ENCODE results near the gene REPIN1.

REPIN1 gene

DNA sequence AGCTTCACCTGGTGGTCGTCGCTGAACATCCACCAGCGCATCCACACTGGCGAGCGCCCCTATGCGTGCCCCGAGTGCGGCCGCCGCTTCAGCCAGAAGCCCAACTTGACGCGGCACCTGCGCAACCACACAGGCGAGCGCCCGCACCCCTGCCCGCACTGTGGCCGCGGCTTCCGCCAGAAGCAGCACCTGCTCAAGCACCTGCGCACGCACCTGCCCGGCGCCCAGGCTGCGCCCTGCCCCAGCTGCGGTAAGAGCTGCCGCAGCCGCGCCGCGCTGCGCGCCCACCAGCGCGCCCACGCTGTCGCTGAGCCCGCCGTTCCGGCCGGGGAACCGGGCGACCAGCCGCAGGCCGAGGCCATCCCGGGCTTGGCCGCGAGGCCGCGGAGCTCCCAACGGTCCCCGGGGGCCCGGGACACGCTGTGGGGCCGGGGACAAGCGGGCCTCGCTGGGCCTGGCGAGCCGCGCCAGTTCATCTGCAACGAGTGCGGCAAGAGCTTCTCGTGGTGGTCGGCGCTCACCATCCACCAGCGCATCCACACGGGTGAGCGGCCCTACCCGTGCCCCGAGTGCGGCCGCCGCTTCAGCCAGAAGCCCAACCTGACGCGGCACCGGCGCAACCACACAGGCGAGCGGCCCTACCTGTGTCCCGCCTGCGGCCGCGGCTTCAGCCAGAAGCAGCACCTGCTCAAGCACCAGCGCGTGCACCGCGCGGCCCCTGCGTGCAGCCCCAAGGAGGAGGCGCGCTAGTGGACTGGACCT, 28.9 kb downstream of the REPIN1 start:
- no peak for ATAC-seq

DNA sequence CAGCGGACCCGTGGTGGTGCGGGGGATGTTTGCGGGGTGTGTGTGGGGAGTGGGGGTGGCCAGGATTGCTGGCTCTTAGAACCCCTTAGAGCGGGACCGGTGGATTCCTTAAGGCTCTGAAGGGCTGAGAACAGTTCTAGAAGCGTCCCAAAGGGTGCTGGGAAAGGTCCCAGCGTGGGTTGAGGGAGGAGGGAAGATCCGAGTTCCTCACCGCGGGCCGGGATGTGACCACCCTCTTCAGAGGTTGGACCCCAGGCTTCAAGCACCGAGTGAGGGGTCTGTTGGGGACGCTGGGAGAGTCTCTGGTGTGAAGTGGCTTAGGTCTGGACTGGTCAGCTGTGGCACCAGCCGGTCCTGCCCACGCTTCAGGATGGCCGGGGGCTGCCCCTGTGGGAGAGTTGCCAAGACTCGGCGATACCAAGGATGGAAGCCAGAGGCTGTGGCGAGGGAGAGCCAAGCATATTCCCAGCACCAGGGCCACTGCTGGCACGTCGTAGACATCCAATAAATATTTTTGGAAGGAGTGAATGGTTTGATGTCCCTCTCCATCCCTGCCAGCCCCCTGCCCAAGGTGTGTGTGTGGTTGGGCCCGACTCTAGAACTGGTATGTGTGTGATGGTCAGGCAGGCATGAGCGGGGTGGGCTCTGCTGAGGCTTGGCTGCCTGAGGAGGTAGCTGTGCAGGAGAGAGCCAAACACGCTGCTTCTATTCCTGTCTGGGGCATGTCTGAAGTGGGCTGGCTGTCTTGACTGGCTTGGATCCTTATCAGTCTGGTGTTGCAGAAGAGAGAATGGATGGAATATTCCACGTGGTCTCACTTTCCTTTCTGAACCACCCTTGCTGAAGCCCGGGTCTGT, 29.7 kb downstream of the REPIN1 start:
- no peak for ATAC-seq

DNA sequence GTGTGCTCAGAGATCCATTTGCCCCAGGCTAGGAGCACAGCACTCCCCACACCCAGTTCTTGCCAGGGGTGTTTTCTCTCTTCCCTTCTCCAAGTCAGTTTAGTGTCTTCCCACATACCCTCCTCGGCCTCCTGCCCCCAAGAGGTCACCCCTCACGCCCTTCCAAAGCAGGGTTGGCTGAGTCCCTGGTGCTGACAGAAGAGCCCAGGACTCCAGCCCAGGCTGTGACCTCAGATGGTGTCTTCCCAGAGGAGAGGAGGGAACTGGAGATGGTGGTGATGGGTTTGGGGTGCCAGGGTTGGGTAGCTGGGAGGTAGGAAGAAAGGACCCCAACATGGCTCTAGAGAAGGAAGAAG, 30.3 kb downstream of the REPIN1 start:
- ATAC-seq, result no peak

DNA sequence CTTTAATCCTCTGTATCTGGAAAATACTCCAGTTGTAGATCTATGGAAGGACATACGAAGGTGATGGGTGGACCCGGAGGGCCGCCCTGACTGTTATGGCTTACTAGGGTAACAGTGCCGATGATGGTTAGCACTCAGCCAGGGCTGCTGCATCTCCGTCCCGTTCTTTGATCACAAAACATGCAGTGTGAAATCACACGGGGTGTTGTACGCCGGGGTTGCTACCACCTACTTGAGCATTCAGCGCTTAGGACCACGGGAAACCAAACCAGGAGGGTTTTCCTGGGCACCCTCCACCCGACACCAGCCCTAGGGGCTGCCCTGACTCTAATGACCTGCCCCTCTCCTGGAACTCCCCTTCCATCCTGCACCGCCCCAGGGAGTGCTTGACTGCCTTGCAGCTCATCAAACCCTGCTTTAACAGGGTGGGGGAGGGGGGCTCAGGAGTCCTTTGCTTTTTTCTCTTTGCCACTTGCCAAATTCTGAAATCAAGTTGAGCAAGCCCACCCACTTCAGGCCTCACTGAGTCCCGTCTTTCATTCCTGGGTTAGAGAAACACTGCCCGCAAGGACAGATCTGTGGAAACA, 30.9 kb downstream of the REPIN1 start:
- ATAC-seq, result no peak

DNA sequence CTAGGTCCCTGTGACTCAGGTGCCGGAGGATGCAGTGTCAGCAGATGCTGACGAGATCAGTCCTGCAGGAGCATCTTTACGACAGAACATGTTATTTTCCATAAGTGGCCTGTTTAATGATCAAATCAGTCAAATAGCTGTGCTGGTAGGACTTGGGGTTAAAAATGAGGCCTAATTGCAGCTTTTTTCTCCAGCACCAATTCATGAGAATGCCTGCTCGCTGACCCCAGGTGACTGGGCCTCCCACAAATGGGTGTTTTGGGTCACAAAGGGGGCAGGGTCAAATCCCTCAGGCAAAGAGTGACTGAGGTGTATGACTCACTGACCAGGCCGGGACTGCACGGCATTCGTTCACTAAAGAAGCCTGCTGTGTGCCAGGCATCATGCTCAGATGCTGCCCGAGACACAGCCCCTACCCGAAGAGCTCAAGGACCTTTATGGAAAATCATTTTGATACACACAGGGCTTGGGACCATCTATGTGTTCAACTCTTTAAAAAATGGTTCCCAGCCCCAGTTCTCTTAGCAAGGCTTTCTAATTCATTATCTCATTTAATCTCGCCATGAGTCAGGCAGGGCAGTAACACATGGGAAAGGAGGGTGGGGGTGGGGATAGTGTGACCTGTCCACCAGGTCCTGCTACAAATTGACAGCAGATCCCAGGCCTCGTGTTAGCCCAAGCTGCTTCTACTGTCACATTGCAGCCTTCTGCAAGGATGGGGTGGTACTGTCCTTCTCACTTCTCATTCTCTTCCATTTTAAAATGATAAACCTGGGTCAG, 31.6 kb downstream of the REPIN1 start:
- no peak for ATAC-seq

DNA sequence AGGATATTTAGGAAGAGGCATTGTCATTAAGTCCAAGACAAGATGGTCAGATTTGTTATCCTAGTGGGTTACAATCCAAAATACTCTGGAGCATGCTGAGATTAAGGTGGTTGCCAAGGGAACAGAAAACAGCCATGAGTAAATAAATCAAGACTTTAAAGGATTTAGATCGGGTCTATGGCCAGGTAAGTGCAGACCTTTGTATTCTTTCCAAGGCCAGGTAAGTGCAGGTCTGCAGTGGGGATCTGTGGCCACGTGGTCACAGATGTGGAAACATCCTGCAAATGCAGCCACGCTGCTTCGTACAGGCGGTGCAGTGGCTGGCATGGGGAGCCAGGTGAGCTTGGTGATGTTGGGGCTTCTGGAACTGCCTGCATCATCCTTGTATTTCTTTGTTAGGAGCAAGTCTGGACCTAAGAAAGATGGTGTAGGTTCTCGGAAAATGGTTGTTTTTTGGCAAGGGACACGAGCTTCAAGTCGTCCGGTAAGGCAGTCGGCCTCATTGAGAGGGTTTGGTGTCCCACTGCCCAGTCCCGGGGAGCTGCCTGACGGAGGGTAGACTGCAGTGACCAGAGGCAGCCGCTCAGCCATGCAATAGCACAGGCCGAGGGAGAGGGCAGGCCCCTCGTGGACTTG, 32.3 kb downstream of the REPIN1 start:
- ATAC-seq, result no peak

DNA sequence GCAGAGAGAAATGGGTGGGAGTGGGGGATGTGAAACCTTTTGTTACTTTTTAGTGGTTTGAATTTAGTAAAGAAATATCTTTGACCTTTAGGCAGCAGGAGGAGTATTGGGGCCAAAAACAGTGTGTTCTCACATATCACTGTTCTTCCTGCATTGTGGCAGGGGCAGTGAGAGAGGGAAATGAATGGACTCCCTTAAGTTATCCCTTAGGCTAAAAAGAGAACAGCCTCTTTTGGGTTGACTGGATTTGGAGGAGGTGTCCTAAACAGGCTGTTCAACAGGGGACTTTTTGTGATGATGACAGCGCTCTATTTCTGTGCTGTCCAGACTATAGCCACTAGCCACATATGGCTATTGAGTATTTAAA, 32.8 kb downstream of the REPIN1 start:
- ATAC-seq, result no peak

DNA sequence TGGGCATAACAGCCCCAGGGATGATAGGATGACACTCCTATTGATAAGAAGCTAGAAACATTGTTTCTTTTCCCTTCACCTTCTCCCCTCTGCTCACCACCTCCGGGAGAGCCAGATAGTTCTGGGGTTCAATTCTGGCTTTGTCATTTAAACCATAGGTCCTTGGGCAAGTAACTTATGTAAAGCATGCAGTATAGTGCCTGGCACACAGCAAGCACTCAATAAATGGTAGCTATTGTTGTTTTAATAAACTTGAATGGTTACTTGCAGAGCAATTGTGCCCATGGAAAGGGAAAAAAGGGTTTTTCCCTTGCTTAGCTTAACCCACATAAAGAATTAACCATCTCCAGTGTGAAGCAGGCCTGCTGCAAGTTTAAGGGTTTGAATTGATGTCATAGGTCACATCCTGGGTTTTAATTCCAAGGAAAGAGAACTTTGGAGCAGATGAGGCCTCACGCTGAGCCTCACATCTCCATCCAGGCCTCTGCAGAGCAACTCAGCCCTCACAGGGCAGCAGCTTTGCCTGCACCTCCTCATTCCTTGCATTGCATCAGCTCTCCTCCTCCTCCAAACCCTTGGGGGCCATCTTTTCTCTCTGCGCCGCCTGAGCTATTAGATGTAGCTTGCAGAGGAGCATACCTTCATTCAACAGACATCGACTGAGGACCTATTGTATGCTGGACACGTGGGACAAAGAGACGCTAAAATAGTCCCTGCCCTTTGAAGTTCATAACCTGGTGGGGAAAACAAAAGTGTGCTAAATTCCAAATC, 33.4 kb downstream of the REPIN1 start:
- ATAC-seq, result no peak

DNA sequence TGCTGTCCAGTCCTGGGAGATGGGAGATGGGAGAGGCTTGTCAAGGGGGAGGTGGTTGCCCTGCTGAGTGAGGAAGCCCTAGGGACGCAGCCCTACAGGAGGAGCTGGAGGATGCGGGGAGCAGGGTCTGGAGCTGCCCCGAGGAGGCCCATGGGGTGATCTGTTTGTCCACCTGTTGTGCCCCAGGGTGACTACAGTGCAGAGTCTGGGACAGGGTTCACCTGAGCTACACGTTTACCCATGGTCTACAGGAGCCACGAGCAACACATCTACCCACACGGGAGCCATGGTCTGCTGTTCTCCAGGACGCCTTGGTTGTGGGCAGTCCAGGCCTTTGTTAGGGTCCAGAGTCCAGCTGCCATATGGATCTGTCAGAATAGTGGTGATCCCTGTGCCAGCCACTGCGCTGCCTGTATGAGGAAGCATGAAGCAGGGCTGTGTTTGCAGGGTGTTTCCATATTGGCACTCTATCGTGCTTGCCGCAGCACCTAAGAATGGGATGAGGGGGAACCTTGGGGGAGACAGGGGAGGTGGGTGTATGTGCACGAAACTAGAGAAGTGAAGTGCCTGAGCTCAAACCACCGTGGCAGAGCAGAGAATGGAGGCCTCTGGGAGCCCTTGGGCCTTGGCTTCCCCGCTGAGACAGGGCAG, 34.2 kb downstream of the REPIN1 start:
- ATAC-seq, result no peak

DNA sequence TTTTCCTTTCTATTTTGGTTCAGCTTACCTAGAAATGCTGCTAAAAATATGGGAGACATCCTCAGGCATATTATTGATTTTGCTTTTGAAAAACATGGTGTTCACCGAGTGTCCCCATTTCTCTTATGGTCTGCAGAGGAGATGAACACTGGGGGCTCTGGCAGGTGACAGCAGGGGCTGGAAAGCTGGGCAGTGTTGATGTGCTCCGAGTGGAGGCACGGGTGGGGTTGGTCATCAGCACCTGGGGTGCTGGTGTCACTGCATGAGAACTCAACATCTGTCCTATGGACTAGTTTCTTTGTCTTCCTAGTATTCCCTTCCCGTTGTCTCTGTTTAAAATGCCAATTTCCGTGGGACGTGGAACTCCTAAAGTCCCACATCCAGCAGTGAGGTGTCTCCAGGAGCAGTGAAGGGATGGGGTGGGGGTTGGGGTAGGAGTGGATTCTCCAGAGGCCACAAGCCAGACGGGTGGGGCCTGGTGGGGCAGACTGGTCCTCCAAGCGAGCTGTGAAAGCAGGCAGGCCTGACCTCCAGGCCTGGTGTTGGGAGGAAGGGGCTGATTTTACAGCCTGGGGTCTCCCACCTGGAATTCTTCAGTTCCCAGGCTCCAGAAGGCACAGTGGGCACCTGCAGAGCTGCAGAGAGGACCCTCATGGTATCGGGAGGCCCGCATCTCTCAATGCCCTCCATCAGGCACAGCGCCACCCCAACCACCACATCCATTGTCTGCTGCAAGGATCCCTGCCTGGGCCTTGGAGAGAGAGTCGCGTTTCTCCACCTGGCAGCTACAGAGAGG, 35.0 kb downstream of the REPIN1 start:
- no peak for ATAC-seq

DNA sequence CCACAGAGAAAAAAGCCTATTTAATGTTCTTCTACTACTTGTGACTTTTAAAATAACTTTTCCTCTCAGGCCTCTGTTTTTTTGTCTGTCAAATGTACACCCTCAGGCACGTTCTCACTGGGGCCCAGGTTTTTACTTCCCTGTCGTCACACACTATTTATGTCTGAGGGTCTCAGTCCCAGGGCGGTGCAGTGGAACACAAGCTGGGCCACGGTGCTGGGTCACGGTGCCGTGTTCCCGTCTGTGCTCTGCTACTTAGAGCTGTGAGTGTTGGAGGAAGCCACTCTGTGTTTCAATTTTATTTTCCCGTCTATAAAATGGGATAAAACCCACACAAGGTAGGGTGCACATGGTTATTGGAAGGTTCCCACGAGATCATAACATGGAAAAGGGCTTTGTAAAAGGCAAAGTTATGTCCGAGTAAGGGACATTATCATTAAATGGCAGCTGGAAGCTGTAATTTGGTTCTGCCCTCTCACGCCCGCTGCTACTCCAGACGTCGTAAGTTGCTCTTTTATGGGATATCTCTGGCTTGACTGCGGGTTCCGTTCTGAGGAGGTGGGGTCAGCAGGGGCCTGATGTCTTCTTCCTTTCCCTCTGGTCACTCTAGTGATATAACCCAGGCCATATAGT, 35.7 kb downstream of the REPIN1 start:
- no peak for ATAC-seq

DNA sequence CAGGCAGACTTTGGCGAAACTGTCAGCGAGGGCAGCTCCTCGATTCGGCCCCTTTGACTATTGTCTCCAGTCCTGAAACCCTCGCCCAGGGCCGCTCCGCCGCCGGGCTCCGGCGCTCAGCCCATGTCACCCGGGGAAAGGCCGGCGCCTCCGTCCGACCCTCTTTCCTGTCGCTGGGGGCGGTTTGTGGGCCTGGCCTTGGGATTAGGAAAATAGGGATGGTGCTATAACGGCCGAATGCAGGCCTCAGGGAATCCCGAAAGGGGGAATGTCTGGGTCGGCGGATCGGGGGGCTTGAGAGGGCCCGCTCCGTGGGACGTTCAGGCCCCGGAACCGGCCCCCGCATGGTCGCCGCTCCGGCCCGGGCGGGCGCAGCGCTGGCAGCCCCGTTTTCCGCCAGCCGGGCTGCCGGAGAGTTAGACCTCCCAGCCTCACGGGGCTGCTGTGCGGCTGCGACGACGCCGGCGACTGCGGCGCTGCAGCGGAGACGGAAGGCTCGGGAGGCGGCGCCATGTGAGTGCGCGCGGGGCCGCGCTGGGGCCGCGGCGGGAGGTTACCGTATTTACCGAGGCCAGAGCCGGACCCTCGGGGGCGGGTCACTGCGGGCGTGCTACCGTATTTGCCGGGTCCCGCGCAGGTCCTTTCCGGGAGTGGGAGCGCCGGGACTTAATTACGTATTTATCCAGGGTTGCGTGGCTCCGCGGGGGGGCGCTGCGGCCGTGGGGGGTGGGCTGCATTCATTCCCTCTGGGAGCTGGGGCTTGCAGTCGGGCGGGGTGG, 36.4 kb downstream of the REPIN1 start:
- ATAC-seq, result peak; percentile 74 to 76

DNA sequence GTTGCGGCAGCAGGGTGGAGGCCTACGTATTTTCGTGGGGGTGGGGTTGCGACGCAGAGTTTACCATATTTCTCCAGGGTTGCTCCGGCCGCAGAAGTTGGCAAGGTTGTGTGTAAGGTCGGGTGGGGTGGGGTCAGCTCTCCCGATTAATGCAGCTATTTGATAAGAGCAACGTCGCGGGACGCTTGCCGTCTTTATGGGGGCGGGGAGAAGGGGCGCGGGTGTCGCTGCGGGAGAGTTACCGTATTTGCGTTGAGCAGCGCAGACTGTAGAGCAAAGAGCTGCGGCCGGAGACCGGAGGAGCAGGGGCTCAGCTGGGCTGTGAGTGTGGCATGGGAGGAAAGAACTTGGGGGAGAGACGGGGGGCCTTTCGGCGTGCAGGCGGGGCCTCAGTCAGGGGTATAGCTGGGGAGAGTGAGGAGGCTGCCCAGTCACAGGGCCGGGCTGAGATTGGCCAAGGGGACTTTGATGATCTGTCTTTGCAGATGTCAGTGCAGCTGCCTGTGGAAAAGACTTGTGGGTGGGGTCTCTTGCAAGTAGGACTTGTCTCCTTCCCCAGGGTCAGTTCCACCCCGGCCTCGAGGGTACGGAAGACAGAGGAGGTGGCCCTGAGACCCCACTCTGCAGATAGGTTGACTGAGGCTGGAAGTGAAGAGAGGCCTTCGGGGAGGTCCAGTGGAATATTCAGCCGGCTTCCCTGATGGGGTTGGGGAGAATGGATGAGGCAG, 37.1 kb downstream of the REPIN1 start:
- peak; percentile 11 to 15 for ATAC-seq

DNA sequence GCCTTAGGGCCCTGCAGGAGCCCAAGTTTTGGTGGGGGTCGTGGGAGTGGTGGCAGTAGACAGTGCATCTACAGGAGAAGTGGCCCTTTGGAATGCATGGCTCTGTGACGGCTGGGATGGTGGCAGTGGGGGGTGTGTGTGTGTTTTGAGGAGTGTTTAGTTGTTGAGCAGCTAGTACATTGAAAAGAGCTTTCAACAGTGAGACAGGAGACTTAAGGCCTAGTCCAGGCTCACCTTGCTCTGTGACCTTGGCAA, 37.6 kb downstream of the REPIN1 start:
- ATAC-seq, result no peak

DNA sequence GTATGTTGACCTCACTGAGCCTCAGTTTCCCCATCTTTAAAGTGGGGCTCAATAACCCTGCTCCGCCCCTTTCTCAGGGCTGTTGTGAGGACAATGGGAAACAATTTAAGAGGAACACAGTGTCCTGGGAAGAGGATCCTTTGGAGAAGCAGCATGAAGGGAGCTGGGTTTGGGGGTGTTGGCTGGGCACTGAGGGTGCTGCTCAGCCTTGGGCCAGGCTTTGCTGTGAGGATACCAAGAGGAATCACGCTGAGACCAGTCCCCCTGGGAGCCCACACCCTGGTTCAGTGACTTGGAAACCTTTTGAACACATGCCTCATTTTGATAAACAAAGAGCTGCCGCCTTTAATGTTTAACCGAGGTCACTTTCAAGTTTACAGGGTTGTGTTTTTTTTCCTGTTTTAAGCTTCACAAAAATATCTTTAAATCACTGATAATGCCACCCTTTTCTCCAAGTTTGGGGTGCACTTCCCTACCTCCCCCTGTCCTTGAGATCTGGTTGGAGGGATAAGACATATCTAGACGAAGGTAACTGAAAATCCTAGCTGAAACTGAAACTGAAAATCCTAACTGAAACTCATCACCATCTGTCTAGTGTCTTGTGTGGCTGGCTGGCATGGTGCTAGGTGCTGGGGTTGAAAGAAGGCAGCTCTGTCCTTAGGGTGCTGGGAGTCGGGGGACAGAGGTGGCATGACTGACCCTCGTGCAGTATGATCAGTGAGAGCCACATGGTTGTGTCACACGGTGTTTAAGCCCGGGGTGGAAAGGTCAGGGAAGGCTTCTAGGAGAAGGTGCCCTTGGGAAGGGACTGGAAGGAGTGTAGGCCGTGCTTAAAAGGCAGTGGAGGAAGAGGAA, 38.2 kb downstream of the REPIN1 start:
- ATAC-seq, result peak; percentile 69 to 70

DNA sequence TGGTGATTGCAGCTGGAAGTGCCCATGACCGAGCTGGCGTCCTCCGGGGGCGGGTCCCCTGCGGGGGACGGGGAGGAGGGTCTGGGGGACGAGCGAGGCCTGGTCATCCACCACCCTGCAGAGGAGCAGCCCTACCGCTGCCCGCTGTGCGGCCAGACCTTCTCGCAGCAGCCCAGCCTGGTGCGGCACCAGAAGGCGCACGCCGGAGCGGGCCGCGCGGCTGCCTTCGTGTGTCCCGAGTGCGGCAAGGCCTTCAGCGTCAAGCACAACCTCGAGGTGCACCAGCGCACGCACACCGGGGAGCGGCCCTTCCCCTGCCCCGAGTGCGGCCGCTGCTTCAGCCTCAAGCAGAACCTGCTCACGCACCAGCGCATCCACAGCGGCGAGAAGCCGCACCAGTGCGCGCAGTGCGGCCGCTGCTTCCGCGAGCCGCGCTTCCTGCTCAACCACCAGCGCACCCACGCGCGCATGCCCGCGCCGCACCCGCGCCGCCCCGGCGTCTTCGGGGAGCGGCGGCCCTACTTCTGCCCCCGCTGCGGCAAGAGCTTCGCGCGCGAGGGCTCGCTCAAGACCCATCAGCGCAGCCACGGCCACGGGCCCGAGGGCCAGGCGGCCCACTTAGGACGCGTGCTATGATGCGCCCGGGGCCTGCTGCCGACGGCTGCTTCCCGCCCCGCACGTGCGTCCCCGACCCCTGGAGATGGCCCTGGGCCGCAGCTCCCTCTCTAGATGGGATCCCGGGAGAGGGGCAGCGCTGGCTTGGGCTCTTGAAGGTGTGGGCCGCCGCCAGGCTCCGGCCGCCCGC, 39.2 kb downstream of the REPIN1 start:
- no peak for ATAC-seq

Data from activated CD4-positive, CD25-positive, alpha-beta regulatory T cell treated with anti-CD3 and anti-CD28 coated beads, Interleukin-2, amount 50 U/mL, for 24 hours (primary cell).